Amniotic stem cell (primary cell): Measurements from ENCODE around the gene LRP1B.

ENCODE experiments used
- DNase-seq: peaks from one replicate; lab custom pipeline; 2025; lab: John Stamatoyannopoulos, UW

LRP1B gene

GRCh38 chr2:141515931-141516330 lies 614.9 kb downstream of the LRP1B start:
- DNase-seq: no peak

- DNase-seq: no peak
Measured at GRCh38 chr2:141513853-141514252, 617.0 kb downstream of the LRP1B start.

- no peak for DNase-seq
Measured at GRCh38 chr2:141508806-141509595, 621.8 kb downstream of the LRP1B start.

GRCh38 chr2:141508086-141508752 lies 622.6 kb downstream of the LRP1B start:
- no peak for DNase-seq

GRCh38 chr2:141506135-141506534 lies 624.7 kb downstream of the LRP1B start:
- no peak for DNase-seq

- no peak for DNase-seq
Measured at GRCh38 chr2:141501752-141502151, 629.1 kb downstream of the LRP1B start.

- DNase-seq: no peak
Measured at GRCh38 chr2:141499123-141499522, 631.7 kb downstream of the LRP1B start.

- no peak for DNase-seq
Measured at GRCh38 chr2:141498561-141498960, 632.3 kb downstream of the LRP1B start.

GRCh38 chr2:141497272-141497671 lies 633.5 kb downstream of the LRP1B start:
- DNase-seq: no peak

- DNase-seq: no peak
Measured at GRCh38 chr2:141496810-141497209, 634.0 kb downstream of the LRP1B start.

- DNase-seq: no peak
Measured at GRCh38 chr2:141493936-141494335, 636.9 kb downstream of the LRP1B start.

- no peak for DNase-seq
Measured at GRCh38 chr2:141492816-141493215, 638.0 kb downstream of the LRP1B start.

- no peak for DNase-seq
Measured at GRCh38 chr2:141490886-141491285, 639.9 kb downstream of the LRP1B start.

- no peak for DNase-seq
Measured at GRCh38 chr2:141482697-141483096, 648.1 kb downstream of the LRP1B start.

- DNase-seq: no peak
Measured at GRCh38 chr2:141475801-141476200, 655.0 kb downstream of the LRP1B start.

GRCh38 chr2:141468761-141469160 lies 662.1 kb downstream of the LRP1B start:
- no peak for DNase-seq

- DNase-seq: no peak
Measured at GRCh38 chr2:141467331-141467730, 663.5 kb downstream of the LRP1B start.

GRCh38 chr2:141464995-141465394 lies 665.8 kb downstream of the LRP1B start:
- DNase-seq: no peak

GRCh38 chr2:141458351-141458750 lies 672.5 kb downstream of the LRP1B start:
- no peak for DNase-seq

GRCh38 chr2:141455877-141456276 lies 674.9 kb downstream of the LRP1B start:
- no peak for DNase-seq

GRCh38 chr2:141455211-141455826 lies 675.5 kb downstream of the LRP1B start:
- no peak for DNase-seq

GRCh38 chr2:141440072-141440635 lies 690.7 kb downstream of the LRP1B start:
- no peak for DNase-seq

GRCh38 chr2:141439524-141439923 lies 691.3 kb downstream of the LRP1B start:
- DNase-seq: no peak
